Cerebellar cortex (tissue), 1 donor: ENCODE data around the gene CSDE1.

ENCODE experiments used
- DNase-seq: peaks from one replicate; pipeline ENCODE4 v3.0.0-alpha.2; 2015; ENCODE audit warnings: low spot score

Gene CSDE1

GRCh38 chr1:114749835-114750234 lies 7.9 kb downstream of the CSDE1 start:
- no peak for DNase-seq

GRCh38 chr1:114746450-114747121 lies 11.2 kb downstream of the CSDE1 start:
- no peak for DNase-seq

GRCh38 chr1:114745291-114745690 lies 12.5 kb downstream of the CSDE1 start:
- no peak for DNase-seq

- DNase-seq = no peak
These were observed 15.6 kb downstream of the CSDE1 start for GRCh38 chr1:114741963-114742746.

- DNase-seq = no peak
These were observed 17.5 kb downstream of the CSDE1 start for GRCh38 chr1:114740331-114740730.

GRCh38 chr1:114737314-114737849 lies 20.4 kb downstream of the CSDE1 start:
- DNase-seq = no peak

GRCh38 chr1:114735479-114735878 lies 22.3 kb downstream of the CSDE1 start:
- DNase-seq = no peak

- no peak for DNase-seq
These were observed 28.0 kb downstream of the CSDE1 start for GRCh38 chr1:114729782-114730181.

- DNase-seq = no peak
These were observed 29.2 kb downstream of the CSDE1 start for GRCh38 chr1:114728553-114728952.

GRCh38 chr1:114725230-114725629 lies 32.6 kb downstream of the CSDE1 start:
- DNase-seq = no peak

GRCh38 chr1:114723915-114724314 lies 33.9 kb downstream of the CSDE1 start:
- no peak for DNase-seq

GRCh38 chr1:114723457-114723856 lies 34.3 kb downstream of the CSDE1 start:
- no peak for DNase-seq

- DNase-seq = no peak
These were observed 37.3 kb downstream of the CSDE1 start for GRCh38 chr1:114720492-114720891.

GRCh38 chr1:114719424-114719787 lies 38.4 kb downstream of the CSDE1 start:
- DNase-seq = no peak

GRCh38 chr1:114718661-114719423 lies 38.9 kb downstream of the CSDE1 start:
- no peak for DNase-seq

- DNase-seq = peak; percentile 86
These were observed 41.2 kb downstream of the CSDE1 start, which contains the start of gene NRAS for GRCh38 chr1:114716304-114717170. TSS of gene NRAS (minus strand) at chr1:114716771. CDS start at chr1:114716160, 611 bp downstream.

GRCh38 chr1:114715952-114716303 lies 41.9 kb downstream of the CSDE1 start:
- DNase-seq = no peak

- DNase-seq = no peak
These were observed 44.8 kb downstream of the CSDE1 start for GRCh38 chr1:114712977-114713376.

GRCh38 chr1:114710360-114710759 lies 47.4 kb downstream of the CSDE1 start:
- no peak for DNase-seq

- no peak for DNase-seq
These were observed 50.2 kb downstream of the CSDE1 start for GRCh38 chr1:114707604-114708003.

GRCh38 chr1:114703242-114703641 lies 54.5 kb downstream of the CSDE1 start:
- no peak for DNase-seq

GRCh38 chr1:114702737-114703136 lies 55.0 kb downstream of the CSDE1 start:
- DNase-seq = no peak
